CD4-positive, alpha-beta T cell treated with Interleukin-1 beta for 1 hour (primary cell): ENCODE results near the gene NDNF.

Experiments used
- DNase-seq, 2 donors: peaks; one replicate each; pipeline ENCODE4 v3.0.0-alpha.2; 2020 to 2022

The NDNF gene

GRCh38 chr4:121072224-121073003 lies at the start of gene NDNF:
Gene NDNF, minus strand, starts transcription at chr4:121072535. Its CDS starts 26,698 bp downstream, at chr4:121045837.
- peak; percentile 25 to 42 for DNase-seq

GRCh38 chr4:121119715-121120114 lies 47.4 kb upstream of the NDNF start:
- no peak for DNase-seq

- DNase-seq = no peak
Observed at GRCh38 chr4:121118344-121118743, 46.0 kb upstream of the NDNF start.

DNA sequence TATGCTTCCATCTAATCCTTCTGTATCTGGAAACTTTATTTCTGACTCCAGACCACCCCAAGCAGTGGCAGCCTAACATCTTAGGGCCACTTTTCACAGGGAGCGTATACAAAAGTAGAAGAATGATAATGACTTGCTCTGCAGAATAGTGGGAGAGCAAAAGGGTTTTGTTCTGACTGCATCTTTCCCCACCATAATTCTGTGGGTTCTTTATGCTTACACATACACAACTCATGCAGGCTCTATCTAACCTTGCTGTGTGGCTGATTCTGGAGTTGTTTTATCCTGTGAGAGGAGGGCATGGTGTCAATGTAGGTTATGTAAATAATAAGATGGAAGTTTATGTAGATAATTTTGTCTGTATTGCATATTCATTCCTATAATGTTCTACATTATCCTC lies 42.4 kb upstream of the NDNF start:
- no peak for DNase-seq

DNA sequence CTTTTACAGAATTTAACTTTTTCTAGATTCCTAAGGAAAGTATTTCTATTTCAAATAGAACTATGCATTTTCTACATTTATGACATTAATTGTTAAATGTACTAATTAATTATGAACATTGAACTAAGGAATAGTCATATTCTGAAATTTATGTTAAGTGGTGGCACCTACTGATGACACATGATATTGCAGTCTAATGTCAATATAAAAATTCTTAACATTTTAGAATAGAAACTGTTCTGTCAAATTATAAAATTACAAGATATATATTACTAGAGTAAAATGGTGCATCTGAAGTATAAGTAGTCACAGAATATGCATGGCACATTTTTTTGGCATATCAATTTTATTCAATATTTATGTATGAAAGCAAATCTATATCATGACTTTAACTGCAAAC lies 40.2 kb upstream of the NDNF start:
- no peak for DNase-seq

GRCh38 chr4:121108557-121108956 lies 36.2 kb upstream of the NDNF start:
- DNase-seq = no peak

DNA sequence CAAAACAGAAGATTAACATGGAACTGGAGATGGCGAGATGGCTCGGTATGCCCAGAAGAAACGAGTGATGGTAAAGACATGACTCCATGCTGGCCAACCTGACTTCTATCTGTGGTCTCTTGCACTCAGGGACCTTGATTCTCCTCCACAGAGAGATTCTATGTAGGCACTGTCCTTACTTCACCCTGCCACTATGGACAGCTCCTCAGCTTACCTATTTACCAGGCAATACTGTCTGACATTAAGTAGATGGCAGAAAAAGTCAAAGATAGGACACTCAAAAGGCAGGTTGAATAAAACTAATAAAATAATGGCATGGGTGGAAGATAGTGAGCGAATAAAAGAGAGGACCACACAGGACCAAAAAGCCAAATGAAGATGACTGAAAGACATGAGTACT lies 35.2 kb upstream of the NDNF start:
- no peak for DNase-seq

GRCh38 chr4:121100093-121100775 lies 27.9 kb upstream of the NDNF start:
- DNase-seq = no peak

DNA sequence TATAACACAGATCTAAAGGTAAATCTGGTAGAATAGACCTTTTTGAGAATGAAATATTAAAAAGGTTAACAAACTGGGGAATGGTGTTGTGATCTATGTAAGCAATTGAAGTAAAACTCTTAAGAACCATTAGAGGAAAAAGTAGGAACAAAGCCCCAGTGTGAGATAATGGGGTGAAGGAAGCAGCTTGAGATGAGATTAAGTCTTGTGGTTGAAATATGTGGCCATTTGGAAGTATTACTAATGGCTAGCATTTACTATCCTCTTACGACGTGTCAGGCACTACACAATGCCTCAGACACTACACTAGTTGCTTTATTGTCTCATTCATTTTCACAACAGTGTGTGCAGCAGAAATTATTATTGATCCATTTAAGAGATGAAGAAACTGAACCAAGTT lies 25.9 kb upstream of the NDNF start:
- DNase-seq = no peak

GRCh38 chr4:121096629-121097028 lies 24.3 kb upstream of the NDNF start:
- DNase-seq = peak in 1 of 2 donors; percentile 17

DNA sequence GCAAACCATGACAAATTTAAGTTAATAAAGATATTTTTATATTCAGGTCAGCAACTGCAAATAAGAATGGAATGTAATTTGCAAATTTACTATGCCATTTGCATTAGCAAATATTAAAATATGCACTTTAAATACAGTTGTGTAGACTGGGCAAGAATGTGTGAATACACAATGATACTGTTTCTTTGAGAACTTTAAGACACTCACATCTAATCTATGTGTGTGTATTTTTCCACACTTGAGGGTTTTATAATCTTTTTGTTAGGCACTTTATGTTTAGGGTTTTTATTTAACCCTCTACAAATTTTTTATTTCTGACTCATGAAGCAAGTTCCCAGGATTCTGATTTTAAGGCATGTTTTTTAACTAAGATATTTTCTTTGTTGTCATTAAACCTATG lies 23.9 kb upstream of the NDNF start:
- DNase-seq = no peak

- DNase-seq = no peak
Observed at GRCh38 chr4:121094297-121094966, 22.1 kb upstream of the NDNF start.

- DNase-seq = no peak
Observed at GRCh38 chr4:121093261-121093660, 20.9 kb upstream of the NDNF start.

DNA sequence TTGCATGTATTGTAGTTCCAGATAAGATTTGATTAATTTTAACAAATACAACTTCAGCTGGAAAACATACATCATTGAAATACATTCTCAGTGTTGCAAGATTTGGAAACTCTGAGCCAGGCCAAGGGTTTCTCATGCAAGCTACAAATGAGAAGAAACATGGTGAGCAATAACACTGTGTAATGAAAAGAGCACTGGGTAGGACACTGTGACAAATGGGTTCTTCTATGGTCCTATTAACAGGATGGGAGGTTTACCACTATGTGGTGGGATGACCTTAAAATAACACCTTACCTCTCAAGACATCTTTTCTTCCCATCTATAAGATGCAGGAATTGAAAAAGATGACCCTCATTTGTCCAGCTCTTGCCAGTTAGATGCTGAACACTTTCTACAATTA lies 19.6 kb upstream of the NDNF start:
- DNase-seq = no peak

DNA sequence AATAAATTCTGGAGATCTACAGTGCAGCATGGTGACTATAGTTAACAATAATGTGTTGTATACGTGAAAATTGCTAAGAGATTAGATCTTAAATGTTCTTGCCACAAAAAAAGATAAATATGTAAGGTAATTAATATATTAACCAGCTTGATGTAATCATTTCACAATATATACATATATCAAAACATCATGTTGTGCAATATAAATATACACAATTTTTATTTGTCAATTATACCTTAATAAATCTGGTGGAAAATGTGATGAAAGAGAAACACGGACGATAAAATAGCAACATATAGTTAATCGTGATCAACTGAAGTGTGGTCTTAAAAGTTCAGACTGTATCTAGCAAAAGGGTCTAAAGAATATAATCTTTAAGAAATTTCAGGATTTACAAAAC lies 16.5 kb upstream of the NDNF start:
- no peak for DNase-seq

DNA sequence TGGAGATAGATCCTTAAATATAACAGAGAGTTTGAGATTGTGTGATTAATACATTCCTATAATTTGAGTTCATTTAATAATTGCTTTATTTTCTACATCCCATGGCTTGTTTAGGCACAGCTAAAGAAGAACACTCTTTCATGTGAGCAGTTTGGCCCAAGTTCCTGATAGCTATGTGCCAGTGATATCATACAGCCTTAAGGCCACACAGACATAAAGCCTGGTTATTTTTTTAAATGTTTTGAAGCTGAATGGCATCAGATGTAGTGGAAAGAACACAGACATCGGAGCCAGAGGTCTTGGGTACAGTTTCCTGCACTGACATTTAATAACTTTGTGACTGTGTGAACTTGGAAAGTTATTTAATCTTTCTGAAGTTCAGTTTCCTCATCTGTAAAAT lies 7.0 kb upstream of the NDNF start:
- DNase-seq = no peak

GRCh38 chr4:121077496-121077895 lies 5.2 kb upstream of the NDNF start:
- DNase-seq = no peak

- no peak for DNase-seq
Observed at GRCh38 chr4:121076416-121076815, 4.1 kb upstream of the NDNF start.

DNA sequence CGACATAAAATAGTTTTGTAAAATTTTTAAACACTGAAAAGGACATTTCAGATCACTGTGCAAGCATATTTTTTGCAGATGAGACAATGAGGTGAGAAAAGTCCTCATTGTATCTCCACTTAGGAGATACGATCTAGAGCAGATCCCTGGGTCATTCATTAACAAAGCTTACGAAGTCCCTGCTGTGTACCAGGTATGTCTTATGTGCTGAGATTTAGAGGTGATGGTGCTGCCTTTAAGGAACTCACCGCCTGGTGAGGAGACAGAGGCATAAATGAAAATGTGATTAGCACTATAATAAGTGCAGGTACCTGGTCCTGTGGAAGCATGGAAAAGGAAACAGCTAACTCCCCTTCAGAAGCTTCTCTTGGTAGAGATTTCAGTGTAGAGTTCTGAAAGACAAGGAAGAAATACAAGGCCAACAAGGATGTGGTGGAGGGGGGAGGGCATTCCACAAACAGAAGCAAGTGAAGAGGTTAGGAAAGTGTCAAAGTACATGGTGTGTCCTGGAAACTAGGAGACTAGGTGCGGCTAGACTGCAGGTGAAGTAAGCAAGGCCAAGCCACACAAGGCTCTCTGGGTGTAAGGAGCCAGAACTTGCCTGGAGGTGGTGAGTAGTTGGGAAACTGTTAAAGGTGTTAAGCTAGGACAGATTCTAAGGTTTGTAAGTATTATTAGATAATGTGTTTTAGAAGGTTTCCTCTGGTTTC lies 1.5 kb upstream of the NDNF start:
- no peak for DNase-seq

DNA sequence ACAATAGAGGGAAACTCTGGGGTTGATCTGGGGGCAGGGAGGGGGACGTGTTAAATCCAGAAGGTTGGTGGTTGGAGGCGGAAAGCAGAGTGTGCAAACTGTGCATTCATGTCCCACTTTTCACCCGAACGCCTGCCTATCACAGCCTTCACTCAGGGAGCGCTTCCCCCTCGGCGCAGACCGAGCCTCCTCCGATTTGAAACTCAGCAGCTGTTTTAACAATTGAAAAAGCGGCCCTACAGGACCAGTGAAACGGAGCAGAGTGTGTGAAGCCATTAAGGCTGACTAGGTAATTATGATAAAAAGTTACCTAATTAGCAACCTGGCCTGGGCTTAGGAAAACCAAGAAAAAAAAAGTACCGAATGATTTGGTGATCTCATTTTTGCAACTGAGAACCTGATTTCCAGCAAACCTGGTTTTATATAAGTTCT lies 685 bp upstream of the NDNF start:
- no peak for DNase-seq

DNA sequence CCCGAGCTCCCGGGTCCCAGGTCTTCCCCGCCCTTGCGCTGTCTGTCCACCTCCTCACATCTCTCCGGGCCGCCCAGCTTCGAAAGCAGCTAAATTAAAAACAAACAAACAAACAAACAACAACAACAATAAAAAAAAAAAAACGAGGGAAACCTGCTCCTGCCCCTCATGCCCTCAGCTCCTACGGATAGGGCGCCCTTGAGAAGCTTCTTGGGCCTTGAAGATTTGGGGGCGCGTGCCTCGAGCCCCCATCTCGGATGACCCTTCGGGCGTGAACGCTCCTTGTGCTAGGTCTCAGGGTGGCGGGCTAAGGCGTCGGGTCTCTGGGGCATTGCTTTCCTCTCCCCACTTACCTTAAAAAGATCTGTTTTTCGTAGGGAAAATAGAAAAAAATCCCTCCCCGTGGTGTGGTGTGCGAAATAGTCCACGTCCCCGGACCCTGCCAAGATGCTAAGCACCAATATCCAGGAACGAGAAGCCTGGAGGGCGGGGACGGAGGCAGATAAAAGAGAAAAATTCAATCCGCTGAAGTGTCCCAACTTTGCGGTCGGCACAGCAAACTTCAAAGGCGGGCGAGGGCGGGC lies 603 bp downstream of the NDNF start:
- DNase-seq = no peak

DNA sequence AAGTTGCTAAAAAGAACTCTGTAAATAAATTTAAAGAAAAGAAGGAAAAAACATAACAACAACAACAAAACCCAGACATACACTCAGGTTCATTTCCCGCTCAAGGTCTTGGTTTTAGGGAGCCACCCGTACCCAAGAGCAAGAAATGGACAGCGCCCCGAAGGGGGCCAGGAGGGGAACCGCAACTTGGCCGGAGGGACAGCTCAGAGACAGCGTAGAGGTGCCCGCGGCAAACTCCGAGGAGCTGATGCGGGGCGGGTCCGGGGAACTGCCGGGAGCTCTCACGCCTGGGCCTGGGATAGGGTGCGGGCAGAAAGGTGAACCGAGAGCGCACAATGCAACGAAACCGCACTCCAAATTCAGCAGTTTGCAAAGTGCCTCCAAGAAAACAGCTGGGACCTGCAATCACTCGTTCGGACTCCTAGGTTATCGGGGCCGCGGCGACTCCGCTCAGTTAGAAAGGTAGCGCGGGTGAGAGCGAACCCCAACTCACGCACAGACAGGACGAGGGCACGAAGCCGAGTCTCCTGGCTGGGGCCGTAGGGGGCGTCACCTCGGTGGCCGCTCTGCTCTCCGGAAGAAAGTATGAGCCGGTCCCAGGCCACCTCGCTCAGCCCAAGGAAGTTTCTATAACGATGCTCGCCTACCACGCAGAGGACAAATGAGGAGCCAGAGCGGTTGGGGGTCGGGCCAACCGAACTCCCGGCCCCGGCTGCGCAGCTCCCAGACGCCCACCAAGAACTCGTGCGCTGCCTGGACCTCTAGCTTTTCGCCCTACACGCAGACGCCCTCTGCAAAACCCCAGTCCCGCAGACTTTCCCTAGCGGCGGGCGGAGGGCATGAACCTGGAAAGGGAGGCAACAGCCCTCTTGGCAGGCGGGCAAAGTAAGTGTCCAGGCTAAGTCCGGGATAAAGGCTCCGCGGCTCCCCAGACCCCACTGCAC lies 1.4 kb downstream of the NDNF start:
- peak; percentile 7 to 9 for DNase-seq
